A549 (cell line): ENCODE results near the gene VWC2. TPM values are rescaled to one million over a fixed set of nuclear protein-coding genes. Genes with fewer than 3 reads are reported as not detected.

ENCODE experiments used
- ATAC-seq, 2 experiments: fragments of 200-7000 bp in 1 of 2; fragments of >200 bp in 1 of 2; cut with Nextera tagmentation in 1 of 2; cut with Tn5 transposase in 1 of 2; 3 replicates each; pipeline versions ENCODE4 v1.8.0 to v1.9.1; 2018 to 2020; ENCODE audit warnings: mild to moderate bottlenecking in 1 of 2, moderate library complexity in 1 of 2
- CTCF ChIA-PET: fragments of 300-600 bp; sonication (Branson Sonifier 250); formaldehyde crosslinking; extraction: SDS; loops from one replicate; lab custom pipeline; 2021; ENCODE audit warnings: antibody characterized with exemption, inconsistent platforms; lab: Yijun Ruan, JAX
- POLR2A ChIA-PET: fragments of 350-600 bp; formaldehyde crosslinking; extraction: SDS; loops from one replicate; lab custom pipeline; 2021; ENCODE audit warnings: antibody characterized with exemption, inconsistent platforms; lab: Yijun Ruan, JAX
- DNase-seq, 2 experiments: peaks; one replicate each; pipeline versions ENCODE4 v3.0.0 to v3.0.0-alpha.2; 2011 to 2016; ENCODE audit warnings: low read depth in 1 of 2, low spot score in 1 of 2
- FAIRE-seq: peaks from 2 replicates; lab custom pipeline; 2011; peaks lifted over from hg19 to GRCh38; lab: Jason Lieb, UNC
- H3K27ac ChIP-seq, 2 experiments: fragments of >200 bp; sonication (Bioruptor Twin); formaldehyde crosslinking; 3 replicates each; pipeline ENCODE4 v1.5.1; 2016 to 2017
- H3K4me1 ChIP-seq: fragments of >200 bp; sonication (Bioruptor Twin); formaldehyde crosslinking; 3 replicates; pipeline ENCODE4 v1.6.1; 2016
- H3K4me2 ChIP-seq: fragments of >200 bp; sonication (Bioruptor Twin); formaldehyde crosslinking; 3 replicates; pipeline ENCODE4 v1.6.1; 2016
- H3K4me3 ChIP-seq: fragments of >200 bp; sonication (Bioruptor Twin); formaldehyde crosslinking; 3 replicates; pipeline ENCODE4 v1.5.1; 2016
- H3K9me3 ChIP-seq: fragments of >200 bp; sonication (Bioruptor Twin); formaldehyde crosslinking; 3 replicates; pipeline ENCODE4 v1.6.1; 2016
- CBX8 ChIP-seq: fragments of 200-600 bp; sonication (generic); IDR thresholded peaks from 2 replicates; pipeline ENCODE4 v1.6.1; 2016
- CHD2 ChIP-seq: fragments of 150-350 bp; IDR thresholded peaks from 2 replicates; pipeline ENCODE4 v1.6.1; 2014; ENCODE audit warnings: low read length; ENCODE audit not compliant: partially characterized antibody
- CTCF ChIP-seq: fragments of >200 bp; sonication (Bioruptor Twin); formaldehyde crosslinking; IDR thresholded peaks from 3 replicates; pipeline ENCODE4 v1.5.1; 2016
- E2F6 ChIP-seq: IDR thresholded peaks from 2 replicates; pipeline ENCODE4 v1.6.1; 2012; ENCODE audit warnings: low read depth, borderline replicate concordance
- EHF ChIP-seq: fragments of 250-450 bp; sonication (Bioruptor Pico); IDR thresholded peaks from 2 replicates; pipeline ENCODE4 v1.5.0; 2020; ENCODE audit warnings: mild to moderate bottlenecking
- FOSB ChIP-seq: fragments of 250-450 bp; sonication (Bioruptor Pico); IDR thresholded peaks from 2 replicates; pipeline ENCODE4 v1.5.0; 2020; ENCODE audit warnings: mild to moderate bottlenecking, moderate library complexity
- FOXS1 ChIP-seq: fragments of 250-450 bp; sonication (Bioruptor Pico); IDR thresholded peaks from 2 replicates; pipeline ENCODE4 v1.5.0; 2020; ENCODE audit warnings: mild to moderate bottlenecking, moderate library complexity
- GATA3 ChIP-seq: IDR thresholded peaks from 2 replicates; pipeline ENCODE4 v1.6.1; 2012; ENCODE audit warnings: borderline replicate concordance
- HMGXB4 ChIP-seq: fragments of 250-450 bp; sonication (Bioruptor Pico); IDR thresholded peaks from 2 replicates; pipeline ENCODE4 v1.5.0; 2021; ENCODE audit warnings: mild to moderate bottlenecking, moderate library complexity, borderline replicate concordance
- MAX ChIP-seq: IDR thresholded peaks from 2 replicates; pipeline ENCODE4 v1.6.1; 2012
- NPAS2 ChIP-seq: fragments of 250-450 bp; sonication (Bioruptor Pico); IDR thresholded peaks from 2 replicates; pipeline ENCODE4 v1.8.0; 2022; ENCODE audit warnings: mild to moderate bottlenecking, moderate library complexity, borderline replicate concordance
- NR3C1 ChIP-seq: fragments of >200 bp; sonication (Bioruptor Twin); formaldehyde crosslinking; IDR thresholded peaks from 3 replicates; pipeline ENCODE4 v1.6.1; 2017
- POLR2A ChIP-seq: IDR thresholded peaks from 2 replicates; pipeline ENCODE4 v1.6.1; 2012; ENCODE audit warnings: mild to moderate bottlenecking, low read length
- POLR2AphosphoS2 ChIP-seq: conservative IDR thresholded peaks from 2 replicates; pipeline ENCODE4 v1.6.1; 2012; ENCODE audit warnings: low read length, improper control_type of control experiment, inconsistent platforms
- REST ChIP-seq: fragments of 200-600 bp; sonication (generic); IDR thresholded peaks from 2 replicates; pipeline ENCODE4 v1.6.1; 2016; ENCODE audit warnings: antibody characterized with exemption, mild to moderate bottlenecking, moderate library complexity
- RFX5 ChIP-seq: fragments of 450-650 bp; IDR thresholded peaks from 2 replicates; pipeline ENCODE4 v1.7.1; 2014; ENCODE audit warnings: antibody characterized with exemption, mild to moderate bottlenecking, moderate library complexity
- RNF2 ChIP-seq: fragments of 200-600 bp; sonication (generic); IDR thresholded peaks from 2 replicates; pipeline ENCODE4 v1.6.1; 2016; ENCODE audit warnings: low read depth, mild to moderate bottlenecking, antibody characterized with exemption, moderate library complexity, borderline replicate concordance
- TP53 ChIP-seq: fragments of 250-450 bp; sonication (Bioruptor Pico); IDR thresholded peaks from 2 replicates; pipeline ENCODE4 v1.5.0; 2021; ENCODE audit warnings: mild to moderate bottlenecking, moderate library complexity
- ZFP36 ChIP-seq: fragments of 450-650 bp; IDR thresholded peaks from 2 replicates; pipeline ENCODE4 v1.6.1; 2014; ENCODE audit warnings: borderline replicate concordance; ENCODE audit not compliant: partially characterized antibody
- ZSCAN20 ChIP-seq: fragments of 250-450 bp; sonication (Bioruptor Pico); IDR thresholded peaks from 2 replicates; pipeline ENCODE4 v1.8.0; 2022; ENCODE audit warnings: mild to moderate bottlenecking, moderate library complexity
- WGBS: methylation state at CpG from one replicate; pipeline ENCODE4 v1.1.6; 2017; ENCODE audit errors: missing lambda C conversion rate; 5-methylcytosine and 5-hydroxymethylcytosine counted together
- polyA plus RNA-seq, 4 experiments: library from polyadenylated mRNA; depleted of rRNA in 3 of 4; stranded (reverse); fragments of >200 nt; fragmentation: RNase III in 1 of 4; extraction: RNeasy Plus Mini Kit Qiagen cat#74134 plus additional on column Dnase treatment in 1 of 4; gene quantifications; 2 replicates in 3 of 4; 3 replicates in 1 of 4; pipeline ENCODE4 v1.2.3, GENCODE V29; 2011 to 2017

The VWC2 gene
- polyA plus RNA-seq, 2 of the 4 experiments (the other 2 are of a cell fraction) = not detected

- ChIA-PET POLR2A (no interaction called here), CTCF (interaction anchor here (1.7 kb wide), 1 partner anchor 35 kb away, joined by 3 read pairs; no protein-coding TSS in a partner anchor)
- Histone ChIP-seq H3K4me3 (no peak overlapping the region), H3K4me1 (no peaks in the 10 kb centered on the region), H3K4me2 (no peak overlapping the region), H3K27ac (no peak overlapping the region), H3K9me3 (no peaks in the 10 kb centered on the region)
- ATAC-seq (no peak), DNase-seq (no peak), FAIRE-seq (no peak)
- TF ChIP-seq HMGXB4 (CRISPR knock-in tag) (no peak), CBX8 (no peak), RFX5 (no peak), GATA3 (no peak), EHF (CRISPR knock-in tag) (no peak), POLR2AphosphoS2 (no peak), REST (no peak), FOXS1 (CRISPR knock-in tag) (no peak), CTCF (no peak), TP53 (CRISPR knock-in tag) (no peak), NPAS2 (CRISPR knock-in tag) (no peak), RNF2 (no peak)
- WGBS = 13% methylated on average over 8 of the region's 8 CpGs
Observed at GRCh38 chr7:49789736-49790135, 16.3 kb downstream of the VWC2 start.

- CTCF ChIA-PET = interaction anchor here (1.1 to 1.7 kb wide), 2 partner anchors 15 to 35 kb away, joined by 3 to 4 read pairs; no protein-coding TSS in a partner anchor
Observed at GRCh38 chr7:49790209-49790608, 16.8 kb downstream of the VWC2 start.

More at GRCh38 chr7:49790209-49790608, 16.8 kb downstream of the VWC2 start:
- POLR2A ChIA-PET = no interaction called here
- no peak for TF ChIP-seq FOXS1 (CRISPR knock-in tag)
- TF ChIP-seq GATA3 = no peak
- no peak for TF ChIP-seq NR3C1
- no peak for TF ChIP-seq CHD2
- TF ChIP-seq TP53 (CRISPR knock-in tag) = no peak
- no peak for TF ChIP-seq POLR2A
- TF ChIP-seq ZFP36 = no peak
- TF ChIP-seq HMGXB4 (CRISPR knock-in tag) = no peak
- TF ChIP-seq FOSB (CRISPR knock-in tag) = no peak
- TF ChIP-seq E2F6 = no peak
- no peak for TF ChIP-seq EHF (CRISPR knock-in tag)
- TF ChIP-seq MAX = no peak
- no peak for TF ChIP-seq ZSCAN20
- no peak for TF ChIP-seq POLR2AphosphoS2
- H3K4me3 ChIP-seq = no peak overlapping the region
- no peak for FAIRE-seq
- H3K4me1 ChIP-seq = no peaks in the 10 kb centered on the region
- H3K27ac ChIP-seq = no peak overlapping the region
- no peak for ATAC-seq
- no peaks in the 10 kb centered on the region for H3K9me3 ChIP-seq
- WGBS = 4% methylated on average over 2 of the region's 2 CpGs
- no peak for DNase-seq
- no peak overlapping the region for H3K4me2 ChIP-seq
